ENCODE results near the gene MYO18A. TPM values are rescaled to one million over a fixed set of nuclear protein-coding genes. Genes with fewer than 3 reads are reported as not detected.

The MYO18A gene
- total RNA-seq, 2 donors from 2014 or later: 43.8 to 56.7 TPM

DNA sequence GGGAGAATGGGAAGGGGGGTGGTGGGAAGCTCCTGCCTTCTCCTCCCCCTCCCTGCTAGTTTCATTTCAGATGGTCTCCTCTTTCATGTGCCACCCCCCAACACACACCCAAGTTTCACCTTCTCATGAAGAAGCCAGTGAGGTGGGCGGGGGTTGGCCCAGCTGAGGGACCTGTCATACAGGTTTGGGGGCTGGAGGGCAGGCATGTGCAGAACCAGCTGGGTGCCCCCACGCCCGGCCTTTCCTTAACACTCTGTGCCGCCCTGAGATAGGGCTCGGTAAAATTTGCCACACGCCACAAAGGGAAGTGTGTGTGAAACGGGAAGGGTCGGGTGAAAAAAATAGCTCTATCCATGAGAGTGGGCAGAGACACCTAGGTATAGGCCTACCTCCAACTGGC lies 79.9 kb downstream of the MYO18A start:
- H3K9me3 ChIP-seq (ENCODE audit: control insufficient read depth, low read length): no peaks in the 10 kb centered on the region
- no peaks in the 10 kb centered on the region for H3K4me1 ChIP-seq (ENCODE audit: control insufficient read depth, insufficient read depth, low read length)
- Mint-ChIP-seq H3K27me3 (ENCODE audit: insufficient read depth) (no peaks in the 10 kb centered on the region), H3K36me3 (ENCODE audit: low read depth) (peaks cover 18% of the 10 kb centered on the region), H3K4me1 (peaks cover 6% of the 10 kb centered on the region), H3K4me3 (no peak overlapping the region), H3K27ac (no peak overlapping the region), H3K9me3 (no peaks in the 10 kb centered on the region)
- no peaks in the 10 kb centered on the region for H3K27me3 ChIP-seq (ENCODE audit: control insufficient read depth, insufficient read depth, low read length, poor library complexity, severe bottlenecking)
- DNase-seq: no peak
- no peak overlapping the region for H3K4me3 ChIP-seq (ENCODE audit: low read length)
- no peak overlapping the region for H3K9ac ChIP-seq (ENCODE audit: extremely low read depth, low read length, poor library complexity, severe bottlenecking)
- 91 to 92% methylated on average over 8 of the region's 8 CpGs for WGBS, 2 experiments (ENCODE audit: insufficient coverage in 1 of 2, insufficient read length in 1 of 2)
- TF ChIP-seq, protein P1, sequence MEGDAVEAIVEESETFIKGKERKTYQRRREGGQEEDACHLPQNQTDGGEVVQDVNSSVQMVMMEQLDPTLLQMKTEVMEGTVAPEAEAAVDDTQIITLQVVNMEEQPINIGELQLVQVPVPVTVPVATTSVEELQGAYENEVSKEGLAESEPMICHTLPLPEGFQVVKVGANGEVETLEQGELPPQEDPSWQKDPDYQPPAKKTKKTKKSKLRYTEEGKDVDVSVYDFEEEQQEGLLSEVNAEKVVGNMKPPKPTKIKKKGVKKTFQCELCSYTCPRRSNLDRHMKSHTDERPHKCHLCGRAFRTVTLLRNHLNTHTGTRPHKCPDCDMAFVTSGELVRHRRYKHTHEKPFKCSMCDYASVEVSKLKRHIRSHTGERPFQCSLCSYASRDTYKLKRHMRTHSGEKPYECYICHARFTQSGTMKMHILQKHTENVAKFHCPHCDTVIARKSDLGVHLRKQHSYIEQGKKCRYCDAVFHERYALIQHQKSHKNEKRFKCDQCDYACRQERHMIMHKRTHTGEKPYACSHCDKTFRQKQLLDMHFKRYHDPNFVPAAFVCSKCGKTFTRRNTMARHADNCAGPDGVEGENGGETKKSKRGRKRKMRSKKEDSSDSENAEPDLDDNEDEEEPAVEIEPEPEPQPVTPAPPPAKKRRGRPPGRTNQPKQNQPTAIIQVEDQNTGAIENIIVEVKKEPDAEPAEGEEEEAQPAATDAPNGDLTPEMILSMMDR (conservative IDR thresholded peaks at IDR 0.05): no peak
- H3K27ac ChIP-seq (ENCODE audit: low read depth, low read length): no peak overlapping the region
- no peaks in the 10 kb centered on the region for H3K36me3 ChIP-seq (ENCODE audit: control insufficient read depth, insufficient read depth, low read length)

DNA sequence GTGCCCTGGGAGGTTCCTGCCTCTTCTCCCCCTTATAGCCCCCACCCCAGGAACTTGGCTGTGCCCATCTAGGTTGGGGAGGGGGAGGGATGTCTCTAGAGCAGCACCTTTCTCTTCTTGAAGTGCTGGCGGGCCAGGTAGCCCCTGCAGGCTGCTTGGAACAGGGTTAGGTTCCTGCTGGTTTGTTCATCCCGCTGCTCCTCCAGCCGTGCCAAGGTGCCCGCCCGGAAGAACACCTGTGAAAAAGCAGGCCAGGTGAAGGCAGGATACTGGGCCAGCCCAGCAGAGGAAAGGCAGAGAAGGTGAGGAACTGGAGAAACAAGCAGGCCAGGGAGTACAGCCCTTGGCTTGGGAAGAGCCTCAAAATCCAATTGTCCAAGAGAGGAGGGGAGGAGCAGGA lies 80.7 kb downstream of the MYO18A start:
- no peak for DNase-seq

DNA sequence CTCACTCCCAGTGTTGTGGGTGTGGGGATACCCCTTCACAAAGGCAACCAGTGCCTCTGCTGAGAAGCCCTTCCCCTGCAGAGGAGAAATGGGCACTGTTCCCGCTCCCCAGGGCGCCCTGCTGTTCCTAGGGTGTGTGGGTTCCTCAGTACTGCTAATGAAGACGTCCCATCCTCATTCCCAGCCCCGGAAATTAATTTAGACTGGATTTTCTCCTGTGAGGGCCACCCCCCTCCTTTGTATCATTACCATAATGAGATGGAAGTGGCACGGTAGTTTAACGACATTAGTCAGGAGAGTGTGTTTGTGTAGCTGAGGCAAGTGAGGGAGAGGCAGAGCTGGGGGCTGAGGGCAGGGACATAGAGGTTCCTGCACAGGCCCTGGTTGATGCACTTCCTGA lies 84.1 kb downstream of the MYO18A start:
- TF ChIP-seq, protein P1 (conservative IDR thresholded peaks at IDR 0.05): no peak
- WGBS, 2 experiments (ENCODE audit: insufficient coverage in 1 of 2, insufficient read length in 1 of 2): 50 to 73% methylated on average over 2 to 6 of the region's 6 CpGs
- no peaks in the 10 kb centered on the region for H3K9me3 ChIP-seq (ENCODE audit: control insufficient read depth, low read length)
- H3K4me1 Mint-ChIP-seq: peaks cover 15% of the 10 kb centered on the region
- no peak for DNase-seq
- H3K27me3 ChIP-seq (ENCODE audit: control insufficient read depth, insufficient read depth, low read length, poor library complexity, severe bottlenecking): no peaks in the 10 kb centered on the region
- H3K27me3 Mint-ChIP-seq (ENCODE audit: insufficient read depth): no peaks in the 10 kb centered on the region
- H3K36me3 ChIP-seq (ENCODE audit: control insufficient read depth, insufficient read depth, low read length): peaks cover 8% of the 10 kb centered on the region
- no peak overlapping the region for H3K9ac ChIP-seq (ENCODE audit: extremely low read depth, low read length, poor library complexity, severe bottlenecking)
- no peak overlapping the region for H3K4me3 ChIP-seq (ENCODE audit: low read length)
- no peak overlapping the region for H3K4me3 Mint-ChIP-seq
- peaks cover 13% of the 10 kb centered on the region for H3K4me1 ChIP-seq (ENCODE audit: control insufficient read depth, insufficient read depth, low read length)
- H3K27ac Mint-ChIP-seq: no peak overlapping the region
- H3K27ac ChIP-seq (ENCODE audit: low read depth, low read length): no peak overlapping the region
- H3K36me3 Mint-ChIP-seq (ENCODE audit: low read depth): peaks cover 23% of the 10 kb centered on the region
- H3K9me3 Mint-ChIP-seq: no peaks in the 10 kb centered on the region

More for the DNA sequence above, 80.7 kb downstream of the MYO18A start:
- no peak overlapping the region for H3K27ac Mint-ChIP-seq
- Histone ChIP-seq H3K4me1 (ENCODE audit: control insufficient read depth, insufficient read depth, low read length) (no peaks in the 10 kb centered on the region), H3K9ac (ENCODE audit: extremely low read depth, low read length, poor library complexity, severe bottlenecking) (no peak overlapping the region), H3K4me3 (ENCODE audit: low read length) (no peak overlapping the region), H3K27ac (ENCODE audit: low read depth, low read length) (no peak overlapping the region), H3K9me3 (ENCODE audit: control insufficient read depth, low read length) (no peaks in the 10 kb centered on the region), H3K36me3 (ENCODE audit: control insufficient read depth, insufficient read depth, low read length) (no peaks in the 10 kb centered on the region), H3K27me3 (ENCODE audit: control insufficient read depth, insufficient read depth, low read length, poor library complexity, severe bottlenecking) (no peaks in the 10 kb centered on the region)
- H3K36me3 Mint-ChIP-seq (ENCODE audit: low read depth): peaks cover 16% of the 10 kb centered on the region
- TF ChIP-seq, protein P1 (conservative IDR thresholded peaks at IDR 0.05): no peak
- no peak overlapping the region for H3K4me3 Mint-ChIP-seq
- H3K4me1 Mint-ChIP-seq: peaks cover 6% of the 10 kb centered on the region
- WGBS, 2 experiments (ENCODE audit: insufficient coverage in 1 of 2, insufficient read length in 1 of 2): 87 to 100% methylated on average over 1 to 5 of the region's 5 CpGs
- no peaks in the 10 kb centered on the region for H3K27me3 Mint-ChIP-seq (ENCODE audit: insufficient read depth)
- no peaks in the 10 kb centered on the region for H3K9me3 Mint-ChIP-seq

All from endodermal cell (in vitro differentiated cells).